ENCODE data around the gene CYP11A1.
"Not testable (repeated sequence)": the region's sequence is repeated elsewhere in the genome, so short reads cannot be mapped to it uniquely, and the experiment has no call there.

CYP11A1 gene

DNA sequence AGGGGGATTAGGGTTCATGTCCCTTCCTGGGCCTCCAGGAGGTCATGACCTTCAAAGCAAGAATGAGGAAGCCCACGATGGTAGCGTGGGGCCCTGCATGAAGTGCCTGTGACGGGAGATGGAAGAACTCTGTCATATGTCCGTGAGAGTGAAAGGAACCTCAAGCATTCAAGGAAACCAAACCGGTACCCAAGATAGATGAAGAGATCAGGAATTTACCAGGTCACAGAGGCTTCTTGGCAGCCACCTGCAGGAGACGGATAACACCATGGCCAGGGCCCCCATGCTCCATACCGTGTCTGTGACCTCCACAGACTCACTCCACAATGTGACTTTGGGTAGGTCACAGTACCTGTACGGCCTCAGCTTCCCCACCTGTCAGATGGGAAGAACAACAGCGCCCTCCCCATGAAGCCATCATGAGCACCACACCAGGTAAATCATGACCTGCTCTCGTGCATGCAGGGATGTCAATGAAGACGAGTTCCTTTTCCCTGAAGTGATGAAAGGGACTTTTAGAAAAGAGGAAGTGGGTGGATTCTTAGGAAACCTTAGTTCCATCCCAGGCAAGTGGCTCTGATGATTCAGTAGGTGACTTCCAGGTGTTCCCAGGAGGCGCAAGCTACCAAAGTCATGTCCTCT, 23.3 kb upstream of the CYP11A1 start:
- FAIRE-seq (peak; percentile 41), DNase-seq (ENCODE audit: insufficient read length, low spot score) (no peak)
- TF ChIP-seq SPI1 (IDR thresholded peaks at IDR 0.05; ENCODE audit: low read depth, low read length) (peak; percentile 97), POLR2A (IDR thresholded peaks at IDR 0.05; ENCODE audit: low read depth, low read length) (no peak)

DNA sequence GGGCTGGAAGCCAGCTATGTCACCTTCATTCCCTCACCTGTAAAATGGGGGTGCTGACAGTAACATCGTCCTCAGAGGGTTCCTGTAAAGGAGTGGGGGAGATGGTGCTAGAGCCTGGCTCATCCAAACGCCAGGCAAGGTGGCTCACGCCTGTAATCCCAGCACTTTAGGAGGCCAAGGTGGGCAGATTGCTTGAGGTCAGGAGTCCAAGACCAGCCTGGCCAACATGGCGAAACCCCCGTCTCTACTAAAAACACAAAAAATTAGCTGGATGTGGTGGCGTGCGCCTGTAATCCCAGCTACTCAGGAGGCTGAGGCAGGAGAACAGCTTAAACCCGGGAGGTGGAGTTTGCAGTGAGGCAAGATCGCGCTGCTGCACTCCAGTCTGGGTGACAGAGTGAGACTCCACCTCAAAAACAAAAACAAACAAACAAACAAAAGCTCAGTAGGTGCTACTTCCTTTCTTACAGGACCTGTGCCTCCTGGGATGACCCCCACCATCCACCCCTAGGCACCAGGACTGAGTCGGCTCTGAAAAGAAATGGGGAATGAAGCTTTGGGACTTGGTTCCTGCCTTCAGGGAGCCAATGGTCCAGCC, 22.7 kb upstream of the CYP11A1 start:
- not testable (repeated sequence) for FAIRE-seq; DNase-seq (ENCODE audit: insufficient read length, low spot score)

DNA sequence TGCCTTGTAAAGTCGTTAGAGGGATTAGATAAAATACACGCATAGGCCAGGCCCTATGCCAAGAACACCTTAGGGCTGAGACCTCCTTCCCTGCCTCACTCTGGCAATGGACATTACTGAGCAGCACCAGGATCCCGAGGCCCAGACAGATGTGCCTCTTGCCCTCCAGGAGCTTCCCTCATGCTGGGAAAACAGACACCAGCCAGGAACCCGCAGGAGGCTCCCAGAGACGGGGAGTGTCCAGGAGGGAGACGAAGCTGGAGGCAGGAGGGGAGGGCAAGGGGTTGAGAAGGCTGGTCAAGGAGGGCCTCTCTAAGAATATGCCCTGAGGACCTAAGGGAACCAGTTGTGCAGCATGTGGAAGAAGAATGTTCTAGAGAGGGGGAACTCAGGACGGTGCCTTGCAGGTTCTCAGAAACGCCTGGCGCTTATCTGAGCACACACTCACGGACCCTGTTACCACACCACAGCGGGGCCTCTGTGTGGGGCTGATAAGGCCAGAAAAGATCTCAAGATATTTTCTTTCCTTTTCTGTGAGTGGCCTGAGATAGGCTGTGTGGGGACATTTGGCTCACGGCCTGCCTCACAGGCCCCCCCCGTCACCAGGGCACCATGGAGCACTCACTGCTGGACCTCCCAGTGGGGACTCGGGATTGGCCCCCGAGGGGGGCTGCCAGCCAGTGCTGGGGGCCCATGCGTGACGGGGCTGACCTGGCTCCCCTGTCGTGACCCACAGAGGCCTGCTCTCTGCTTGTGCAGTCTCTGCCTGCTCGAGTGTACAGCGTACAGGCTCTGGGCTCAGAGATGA, 22.0 kb upstream of the CYP11A1 start:
- DNase-seq (ENCODE audit: insufficient read length, low spot score) = no peak

DNA sequence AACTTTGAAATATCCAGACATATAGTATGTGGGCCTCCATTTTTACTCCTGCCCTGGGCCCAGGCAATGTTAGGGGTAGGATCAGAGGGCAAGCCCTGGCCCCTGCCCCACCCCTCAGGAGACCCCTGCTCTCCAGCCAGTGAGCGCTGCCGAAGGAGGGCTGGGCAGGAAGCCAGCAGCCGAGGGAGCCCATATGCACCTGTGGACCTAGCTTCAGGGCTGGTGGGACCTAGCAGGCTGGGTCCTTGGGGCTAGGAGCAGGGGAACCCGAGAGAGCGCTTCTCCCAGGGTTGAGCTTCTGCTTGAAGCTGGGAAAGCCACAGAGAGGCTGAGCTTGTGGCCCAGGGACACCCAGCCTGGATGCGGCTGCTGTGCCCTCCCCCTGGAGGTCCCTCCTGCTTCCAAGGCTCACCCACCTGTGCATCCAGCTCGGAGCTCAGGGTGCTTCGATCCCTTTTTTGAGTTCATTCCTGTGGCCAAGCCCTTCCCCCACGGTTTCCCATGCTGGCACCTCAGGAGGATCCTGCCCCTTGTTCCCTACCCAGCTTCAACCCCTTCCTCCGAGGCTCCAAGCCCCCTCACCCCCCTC, 21.0 kb upstream of the CYP11A1 start:
- no peak for FAIRE-seq
- no peak for DNase-seq (ENCODE audit: insufficient read length, low spot score)
- TF ChIP-seq POU2F2 (IDR thresholded peaks at IDR 0.05; ENCODE audit: low read depth, low read length) = no peak
- TF ChIP-seq SPI1 (IDR thresholded peaks at IDR 0.05; ENCODE audit: low read depth, low read length) = no peak
- no peak for TF ChIP-seq TAF1 (IDR thresholded peaks at IDR 0.05; ENCODE audit: low read depth, low read length)
- no peak for TF ChIP-seq PAX5 (IDR thresholded peaks at IDR 0.05; ENCODE audit: insufficient read depth, low read length, severe bottlenecking)
- no peak for TF ChIP-seq POLR2AphosphoS5 (IDR thresholded peaks at IDR 0.05; ENCODE audit: low read depth, low read length)
- no peak for TF ChIP-seq POLR2A (IDR thresholded peaks at IDR 0.05; ENCODE audit: low read depth, low read length)

More for the DNA sequence above, 22.0 kb upstream of the CYP11A1 start:
- FAIRE-seq = no peak
- TF ChIP-seq PAX5 (IDR thresholded peaks at IDR 0.05; ENCODE audit: insufficient read depth, low read length, severe bottlenecking) = no peak
- TF ChIP-seq TAF1 (IDR thresholded peaks at IDR 0.05; ENCODE audit: low read depth, low read length) = no peak
- no peak for TF ChIP-seq SPI1 (IDR thresholded peaks at IDR 0.05; ENCODE audit: low read depth, low read length)
- no peak for TF ChIP-seq POU2F2 (IDR thresholded peaks at IDR 0.05; ENCODE audit: low read depth, low read length)
- no peak for TF ChIP-seq POLR2AphosphoS5 (IDR thresholded peaks at IDR 0.05; ENCODE audit: low read depth, low read length)
- no peak for TF ChIP-seq POLR2A (IDR thresholded peaks at IDR 0.05; ENCODE audit: low read depth, low read length)

DNA sequence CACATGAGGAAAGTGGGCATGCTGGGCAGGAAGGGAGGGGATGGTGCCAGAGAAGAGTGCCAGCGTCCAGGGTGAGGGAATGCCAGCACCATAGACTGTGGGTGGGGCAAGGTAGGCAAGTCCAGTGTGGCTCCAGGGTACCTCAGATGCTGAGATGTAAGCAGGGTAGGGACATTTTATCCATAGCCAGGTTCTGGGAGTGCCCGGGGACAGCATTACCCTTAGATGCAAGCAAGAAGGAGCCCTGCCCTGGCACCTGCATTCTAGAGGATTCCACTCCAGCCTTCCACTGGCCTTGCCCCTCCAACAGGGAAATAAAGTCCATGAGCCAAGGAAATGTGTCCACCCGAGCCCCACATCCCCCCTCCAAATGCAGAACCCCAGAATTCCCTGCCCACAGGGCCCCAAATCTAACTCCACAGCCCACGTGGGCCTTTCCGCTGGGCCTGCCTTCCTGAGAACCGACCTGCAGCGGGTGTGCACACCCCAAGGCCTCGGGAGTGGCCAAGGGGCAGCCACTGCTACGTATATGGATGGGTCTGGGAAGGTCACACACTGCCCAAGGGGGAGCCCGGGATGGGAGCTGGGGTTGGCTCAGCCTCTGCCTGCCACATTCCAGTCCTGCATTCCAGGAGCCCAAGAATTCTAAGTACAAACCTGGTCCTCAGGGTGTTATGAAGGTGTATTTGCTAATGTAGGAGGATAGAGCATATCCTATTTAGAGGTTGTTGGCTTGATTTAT, 20.3 kb upstream of the CYP11A1 start:
- TF ChIP-seq POLR2AphosphoS5 (IDR thresholded peaks at IDR 0.05; ENCODE audit: low read depth, low read length) (no peak), POLR2A (IDR thresholded peaks at IDR 0.05; ENCODE audit: low read depth, low read length) (no peak), PAX5 (IDR thresholded peaks at IDR 0.05; ENCODE audit: insufficient read depth, low read length, severe bottlenecking) (no peak), TAF1 (IDR thresholded peaks at IDR 0.05; ENCODE audit: low read depth, low read length) (no peak), POU2F2 (IDR thresholded peaks at IDR 0.05; ENCODE audit: low read depth, low read length) (no peak), SPI1 (IDR thresholded peaks at IDR 0.05; ENCODE audit: low read depth, low read length) (no peak)
- no peak for FAIRE-seq
- DNase-seq (ENCODE audit: insufficient read length, low spot score) = no peak

DNA sequence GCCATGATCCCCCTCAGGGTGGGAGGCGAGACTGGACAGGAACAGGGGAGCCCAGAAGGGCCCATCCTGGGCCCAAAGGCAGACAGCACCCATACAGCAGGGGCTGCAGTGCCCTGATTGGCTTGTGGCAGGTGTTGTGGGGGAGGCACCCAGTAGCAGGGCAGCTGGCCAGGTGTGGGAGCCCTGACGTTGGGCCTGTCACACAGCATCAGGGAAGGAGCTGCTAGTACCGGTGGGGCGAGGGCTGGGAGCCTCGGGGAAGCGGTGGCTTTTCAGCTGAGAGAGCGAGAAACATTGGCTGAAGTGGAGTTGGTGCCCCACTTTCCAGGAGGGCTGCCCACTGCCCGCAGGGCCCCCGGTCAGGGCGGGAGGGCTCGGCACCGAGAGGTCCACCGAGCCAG, 19.7 kb upstream of the CYP11A1 start:
- FAIRE-seq = no peak
- TF ChIP-seq TAF1 (IDR thresholded peaks at IDR 0.05; ENCODE audit: low read depth, low read length) = no peak
- no peak for DNase-seq (ENCODE audit: insufficient read length, low spot score)

DNA sequence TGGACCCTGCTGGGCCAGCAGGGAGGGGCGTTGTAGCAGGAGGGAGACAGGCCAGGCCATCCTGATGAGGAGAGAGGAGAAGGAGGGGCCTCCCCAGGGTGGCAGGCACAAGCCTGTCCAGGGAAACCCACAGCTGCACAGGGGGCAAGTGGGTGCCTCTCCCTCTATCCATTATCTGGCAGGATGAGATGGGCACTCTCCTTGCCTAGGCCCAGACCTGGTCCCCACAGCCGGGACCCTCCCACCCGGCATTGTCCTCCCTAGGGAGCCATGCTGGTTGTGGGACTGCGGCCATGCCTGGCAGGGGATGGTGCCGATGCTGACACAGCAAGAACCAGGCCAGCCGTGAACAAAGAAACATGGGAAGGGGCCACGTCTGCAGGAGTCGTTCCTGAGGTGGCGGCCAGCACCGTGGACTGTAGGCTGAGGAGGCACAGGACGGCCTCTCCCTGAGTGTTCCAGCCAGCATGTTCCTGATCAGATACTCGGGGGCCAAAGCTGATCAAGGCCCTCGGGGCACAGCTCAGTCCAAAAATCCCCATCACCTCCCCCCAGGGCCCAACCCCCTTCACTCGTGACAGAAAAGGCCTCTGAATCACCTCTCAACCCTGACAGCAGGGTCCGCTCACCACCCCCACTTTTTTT, 19.2 kb upstream of the CYP11A1 start:
- DNase-seq (ENCODE audit: insufficient read length, low spot score) = no peak
- no peak for TF ChIP-seq SPI1 (IDR thresholded peaks at IDR 0.05; ENCODE audit: low read depth, low read length)
- no peak for TF ChIP-seq POU2F2 (IDR thresholded peaks at IDR 0.05; ENCODE audit: low read depth, low read length)
- TF ChIP-seq POLR2AphosphoS5 (IDR thresholded peaks at IDR 0.05; ENCODE audit: low read depth, low read length) = no peak
- TF ChIP-seq TAF1 (IDR thresholded peaks at IDR 0.05; ENCODE audit: low read depth, low read length) = no peak
- FAIRE-seq = peak; percentile 33

DNA sequence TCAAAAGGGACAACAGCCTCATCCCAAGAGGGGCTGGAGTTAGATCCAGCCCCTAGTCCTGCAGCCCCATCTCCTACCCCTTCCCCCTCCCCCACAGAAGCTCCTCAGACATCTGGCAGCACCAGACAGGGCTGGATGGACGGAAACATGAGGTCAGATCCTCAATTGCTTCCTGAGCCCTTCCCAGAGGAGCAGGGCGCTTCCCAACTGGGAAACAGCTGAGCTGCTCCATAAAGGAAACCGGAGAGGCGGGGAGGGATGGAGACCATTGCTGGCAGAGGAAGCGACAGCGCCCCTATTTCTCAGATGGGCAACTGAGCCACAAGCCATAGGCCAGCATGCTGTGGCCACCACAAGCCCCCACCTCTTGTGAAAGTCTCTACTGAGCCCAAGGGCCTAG, 18.3 kb upstream of the CYP11A1 start:
- no peak for FAIRE-seq
- TF ChIP-seq TAF1 (IDR thresholded peaks at IDR 0.05; ENCODE audit: low read depth, low read length) (no peak), SPI1 (IDR thresholded peaks at IDR 0.05; ENCODE audit: low read depth, low read length) (no peak), POLR2AphosphoS5 (IDR thresholded peaks at IDR 0.05; ENCODE audit: low read depth, low read length) (no peak), PAX5 (IDR thresholded peaks at IDR 0.05; ENCODE audit: insufficient read depth, low read length, severe bottlenecking) (no peak), POU2F2 (IDR thresholded peaks at IDR 0.05; ENCODE audit: low read depth, low read length) (no peak), POLR2A (IDR thresholded peaks at IDR 0.05; ENCODE audit: low read depth, low read length) (no peak; the same call in 1 of the 2 replicates)
- no peak for DNase-seq (ENCODE audit: insufficient read length, low spot score)

DNA sequence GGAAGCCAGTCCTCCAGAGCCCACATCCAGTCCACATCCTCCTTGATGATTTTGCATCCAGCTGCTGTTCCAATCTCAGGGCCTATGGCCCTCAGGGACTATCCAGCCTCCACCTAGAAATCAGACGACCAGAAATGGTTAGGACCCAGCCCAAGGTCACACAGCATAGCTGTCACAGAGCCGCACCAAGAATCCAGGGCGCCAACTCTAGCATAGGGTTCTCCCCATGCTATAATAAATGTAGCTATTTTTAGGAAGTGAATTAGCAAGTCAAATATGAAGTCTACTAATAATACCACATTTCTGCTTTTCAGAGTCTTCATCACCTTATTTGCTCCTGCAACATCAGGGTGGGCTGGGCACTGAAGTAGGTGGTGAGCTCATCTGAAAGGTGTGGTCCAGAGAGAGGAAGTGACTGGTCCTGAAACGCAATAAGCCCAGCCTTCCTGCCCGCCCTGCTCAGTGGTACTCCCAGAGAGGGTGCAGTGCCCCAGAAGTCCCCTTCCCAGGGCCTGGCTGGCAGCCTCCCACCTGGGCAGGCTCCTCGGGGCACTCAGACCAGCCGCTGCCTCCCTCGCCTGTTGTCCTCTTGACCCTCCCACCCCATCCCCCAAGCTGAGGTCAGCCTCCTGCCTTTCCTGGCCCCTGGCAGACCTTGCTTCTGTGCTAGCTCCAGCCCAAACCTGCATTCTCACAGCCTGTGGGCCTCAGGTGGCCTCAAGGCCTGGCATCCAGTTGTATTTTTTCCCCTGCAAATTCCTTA, 17.6 kb upstream of the CYP11A1 start:
- TF ChIP-seq POLR2A (IDR thresholded peaks at IDR 0.05; ENCODE audit: low read depth, low read length) = no peak
- peak; percentile 96 for TF ChIP-seq SPI1 (IDR thresholded peaks at IDR 0.05; ENCODE audit: low read depth, low read length)
- no peak; the same call in none of the 2 replicates for TF ChIP-seq POU2F2 (IDR thresholded peaks at IDR 0.05; ENCODE audit: low read depth, low read length)
- FAIRE-seq (no peak), DNase-seq (ENCODE audit: insufficient read length, low spot score) (peak; percentile 79)
